IPS DF 19.7 (cell line): ENCODE measurements around the gene NTNG1.

Experiments
- DNase-seq: peaks from one replicate; pipeline ENCODE4 v3.0.0-alpha.2; 2013; ENCODE audit warnings: low read depth, low spot score

The NTNG1 gene

GRCh38 chr1:107451715-107452114 lies 310.9 kb downstream of the NTNG1 start:
- no peak for DNase-seq

GRCh38 chr1:107454791-107455190 lies 314.0 kb downstream of the NTNG1 start:
- DNase-seq, result no peak

- no peak for DNase-seq
Measured at GRCh38 chr1:107457989-107458388, 317.1 kb downstream of the NTNG1 start.

- no peak for DNase-seq
Measured at GRCh38 chr1:107459204-107459904, 318.5 kb downstream of the NTNG1 start.

DNA sequence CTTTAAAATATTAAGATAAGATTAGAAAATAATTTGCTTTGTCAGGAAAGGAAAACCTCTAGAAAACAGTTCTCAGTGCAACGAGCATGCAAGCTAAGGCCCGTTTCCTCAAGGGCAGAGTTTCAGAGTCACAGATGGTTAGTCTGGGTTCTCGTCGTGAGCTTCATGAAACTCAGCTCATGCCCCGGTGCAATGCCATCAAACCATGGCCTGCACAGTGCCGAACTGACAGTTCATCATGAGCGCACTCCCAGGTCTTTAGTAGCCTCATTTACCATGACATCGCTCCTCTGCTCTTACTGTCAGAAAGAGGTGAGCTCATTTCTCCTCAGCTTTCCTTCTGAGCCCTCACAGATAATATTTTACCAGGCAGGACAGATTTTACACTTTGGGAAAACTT lies 319.2 kb downstream of the NTNG1 start:
- no peak for DNase-seq

DNA sequence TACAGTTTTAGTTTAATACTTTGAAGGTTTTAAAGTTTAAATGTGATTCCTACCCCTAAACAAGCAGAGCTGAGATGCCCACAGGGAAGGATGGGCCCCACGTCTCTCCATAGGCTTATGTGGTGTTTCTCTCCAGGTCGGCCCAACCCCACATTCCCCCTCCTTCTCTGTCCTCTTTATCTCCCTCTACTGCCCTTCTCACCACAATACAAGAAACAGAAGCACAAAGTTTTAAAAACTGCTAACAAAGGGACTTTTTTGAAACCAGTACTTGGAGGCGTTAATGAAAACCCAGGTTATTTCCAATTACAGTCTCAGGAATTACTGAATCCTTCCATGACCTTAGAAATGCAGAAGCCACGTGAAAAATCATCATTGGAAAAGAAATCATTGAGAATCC lies 324.0 kb downstream of the NTNG1 start:
- DNase-seq, result no peak

GRCh38 chr1:107467286-107467685 lies 326.4 kb downstream of the NTNG1 start:
- DNase-seq, result no peak

DNA sequence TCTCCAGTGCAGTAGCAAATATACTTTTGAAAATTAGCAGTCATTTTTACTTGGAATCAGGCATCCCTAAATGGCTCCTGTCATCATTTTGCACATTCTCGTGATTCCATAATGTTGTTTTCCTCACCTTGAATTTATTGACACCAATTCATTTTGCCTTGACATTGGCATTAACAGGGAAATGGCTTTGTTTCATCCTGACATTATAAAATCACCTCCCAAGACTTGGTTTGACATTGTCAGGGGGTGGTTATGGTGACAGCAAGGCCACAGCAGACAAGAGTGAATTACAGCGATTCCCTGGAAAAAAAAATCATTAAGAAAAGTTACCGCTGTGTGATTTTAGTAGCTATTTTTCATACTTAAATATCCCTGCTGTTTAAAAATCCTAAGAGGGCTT lies 327.0 kb downstream of the NTNG1 start:
- no peak for DNase-seq

GRCh38 chr1:107473065-107473464 lies 332.2 kb downstream of the NTNG1 start:
- no peak for DNase-seq

DNA sequence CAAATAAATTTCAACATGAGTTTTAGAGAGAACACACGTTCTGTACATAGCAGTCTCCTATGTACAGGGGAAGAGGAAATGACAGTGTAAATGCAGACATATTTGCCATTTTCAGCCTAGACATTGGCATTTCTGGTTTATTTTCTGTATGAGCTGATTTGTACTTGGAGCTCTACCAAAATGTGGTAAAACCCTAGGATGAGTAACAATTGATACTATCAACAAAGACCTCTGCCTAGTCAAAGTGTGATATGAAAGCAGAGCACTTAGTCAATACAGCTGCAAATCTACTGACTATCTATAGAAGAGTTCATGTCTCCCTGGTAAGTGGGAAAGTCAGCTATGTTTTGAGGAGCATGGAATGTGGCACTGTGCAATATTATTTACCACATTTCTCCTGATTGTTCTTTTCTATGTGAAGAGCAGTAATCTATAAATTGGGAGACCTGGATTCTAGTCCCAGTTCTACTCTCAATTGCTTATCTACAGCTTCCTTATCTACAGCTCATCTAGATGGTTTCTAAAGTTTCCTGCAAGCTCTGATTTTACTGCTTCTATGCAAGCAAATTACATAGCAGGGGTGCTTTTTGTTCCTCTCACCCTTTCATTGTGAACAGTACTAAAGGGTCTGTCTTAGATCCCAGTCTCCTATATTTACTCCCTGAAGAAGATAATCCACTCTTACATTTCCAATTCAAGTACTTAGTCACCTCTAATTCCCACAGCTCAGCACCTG lies 334.2 kb downstream of the NTNG1 start:
- DNase-seq, result no peak

DNA sequence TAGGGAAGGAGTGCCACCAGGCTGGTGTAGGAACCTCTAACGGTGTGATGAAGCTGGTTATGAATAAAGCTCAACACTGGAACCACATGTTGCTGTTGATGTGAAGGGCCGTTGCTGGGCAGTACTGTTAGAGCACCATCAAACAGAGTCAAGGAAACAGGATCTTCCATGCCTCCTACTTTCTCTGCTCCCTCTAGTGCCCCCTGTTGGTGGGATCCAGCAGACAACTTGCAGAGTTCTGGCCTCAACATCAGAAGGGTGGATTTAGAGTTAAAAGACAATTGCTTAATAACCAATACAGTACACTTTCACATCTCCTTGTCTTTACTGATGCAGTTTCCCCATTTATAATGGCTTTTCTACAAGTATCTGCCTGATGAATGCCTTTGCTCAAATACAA lies 336.4 kb downstream of the NTNG1 start:
- DNase-seq, result no peak

DNA sequence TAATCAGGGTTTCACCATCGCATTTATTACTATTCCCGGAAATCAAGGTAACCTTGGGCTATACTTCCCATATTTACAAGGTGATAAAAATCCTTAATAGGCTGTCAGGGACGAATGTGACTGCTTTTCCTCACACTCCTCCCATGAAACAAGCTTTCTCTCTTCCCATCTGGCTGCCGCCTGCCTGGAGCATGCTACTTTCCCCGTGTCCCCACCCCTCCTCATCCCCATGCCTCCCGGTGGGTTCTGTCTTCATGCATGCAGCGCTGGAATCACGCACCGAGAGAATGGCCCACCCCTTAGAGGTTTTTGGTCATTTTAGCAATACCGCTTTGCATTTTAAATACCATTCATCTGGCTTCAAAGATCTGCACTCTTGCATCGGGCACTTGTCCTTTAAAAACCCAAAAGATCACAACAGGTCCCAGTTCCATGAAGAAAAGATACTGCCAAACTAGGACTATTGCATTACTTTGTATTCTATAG lies 339.1 kb downstream of the NTNG1 start:
- no peak for DNase-seq

DNA sequence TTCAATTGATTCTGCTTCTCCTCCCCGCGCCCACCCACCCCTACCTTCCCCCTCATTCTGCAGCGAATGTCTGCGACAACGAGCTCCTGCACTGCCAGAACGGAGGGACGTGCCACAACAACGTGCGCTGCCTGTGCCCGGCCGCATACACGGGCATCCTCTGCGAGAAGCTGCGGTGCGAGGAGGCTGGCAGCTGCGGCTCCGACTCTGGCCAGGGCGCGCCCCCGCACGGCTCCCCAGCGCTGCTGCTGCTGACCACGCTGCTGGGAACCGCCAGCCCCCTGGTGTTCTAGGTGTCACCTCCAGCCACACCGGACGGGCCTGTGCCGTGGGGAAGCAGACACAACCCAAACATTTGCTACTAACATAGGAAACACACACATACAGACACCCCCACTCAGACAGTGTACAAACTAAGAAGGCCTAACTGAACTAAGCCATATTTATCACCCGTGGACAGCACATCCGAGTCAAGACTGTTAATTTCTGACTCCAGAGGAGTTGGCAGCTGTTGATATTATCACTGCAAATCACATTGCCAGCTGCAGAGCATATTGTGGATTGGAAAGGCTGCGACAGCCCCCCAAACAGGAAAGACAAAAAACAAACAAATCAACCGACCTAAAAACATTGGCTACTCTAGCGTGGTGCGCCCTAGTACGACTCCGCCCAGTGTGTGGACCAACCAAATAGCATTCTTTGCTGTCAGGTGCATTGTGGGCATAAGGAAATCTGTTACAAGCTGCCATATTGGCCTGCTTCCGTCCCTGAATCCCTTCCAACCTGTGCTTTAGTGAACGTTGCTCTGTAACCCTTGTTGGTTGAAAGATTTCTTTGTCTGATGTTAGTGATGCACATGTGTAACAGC lies 339.9 kb downstream of the NTNG1 start:
- no peak for DNase-seq

GRCh38 chr1:107481756-107482384 lies 341.0 kb downstream of the NTNG1 start:
- DNase-seq, result no peak

DNA sequence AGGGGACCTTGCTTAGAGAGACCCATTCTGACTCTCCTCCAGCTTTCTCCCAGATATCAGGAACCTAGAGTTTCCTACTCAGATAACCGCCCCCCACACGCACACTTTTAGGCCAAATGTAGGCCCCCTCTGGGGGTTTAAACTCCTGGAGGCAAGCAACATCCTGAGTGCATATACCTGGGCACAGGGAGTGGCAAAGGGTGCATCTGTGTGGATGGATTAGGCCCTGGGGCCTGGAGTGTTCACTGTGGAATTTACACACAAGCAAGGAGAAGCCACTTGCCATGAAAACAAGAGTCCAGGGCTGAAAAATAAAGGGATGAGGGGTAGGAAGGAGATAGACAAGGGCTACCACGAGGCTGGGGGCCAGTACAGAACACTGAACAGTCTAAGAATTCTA lies 343.1 kb downstream of the NTNG1 start:
- no peak for DNase-seq

DNA sequence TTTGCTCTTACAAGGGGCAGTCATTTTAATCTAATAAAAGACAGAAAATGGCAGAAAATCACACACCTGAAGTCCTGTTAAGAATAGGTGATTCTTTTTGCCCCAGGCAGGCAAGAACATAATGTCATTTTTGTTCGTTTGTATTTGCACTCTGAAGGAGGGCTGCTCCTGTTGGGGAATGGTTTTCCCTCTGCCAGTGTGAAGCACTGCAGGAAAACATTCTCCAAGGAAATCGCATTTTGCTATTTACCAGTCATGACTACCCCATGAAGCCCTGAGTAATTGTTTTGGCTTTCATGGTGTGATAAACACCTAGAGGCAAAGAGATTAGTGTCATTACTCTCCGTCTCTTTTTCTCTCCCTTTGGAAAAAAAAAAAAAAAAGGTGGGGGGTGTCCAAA lies 345.5 kb downstream of the NTNG1 start:
- no peak for DNase-seq

GRCh38 chr1:107487506-107487905 lies 346.7 kb downstream of the NTNG1 start:
- no peak for DNase-seq

GRCh38 chr1:107491582-107491981 lies 350.7 kb downstream of the NTNG1 start:
- DNase-seq, result no peak

DNA sequence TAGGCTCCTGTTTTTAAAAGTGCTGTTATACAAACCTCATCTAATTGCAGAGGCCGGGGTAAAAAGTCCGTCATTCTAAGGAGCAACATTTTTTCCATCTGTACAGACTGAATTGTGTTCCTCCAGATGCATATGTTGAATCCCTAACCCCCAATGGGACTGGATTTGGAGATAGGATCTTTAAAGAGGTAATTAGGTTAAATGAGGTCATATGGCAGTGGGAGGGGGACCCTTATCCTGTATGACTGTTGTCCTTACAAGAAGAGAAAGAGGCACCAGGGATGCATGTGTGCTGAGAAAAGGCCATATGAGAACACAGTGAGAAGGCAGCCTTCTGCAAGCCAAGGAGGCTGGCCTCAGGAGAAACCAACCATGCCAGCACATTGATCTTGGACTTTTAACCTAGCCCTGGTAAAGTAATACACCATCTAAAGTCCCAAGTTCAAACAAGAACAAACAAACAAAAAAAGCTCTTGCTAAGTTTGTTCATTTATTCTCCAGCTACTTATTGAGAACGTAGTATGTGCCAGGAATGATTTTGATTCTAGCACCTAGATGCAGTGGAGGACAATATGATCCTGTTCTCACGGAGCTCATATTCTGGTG lies 352.4 kb downstream of the NTNG1 start:
- no peak for DNase-seq

DNA sequence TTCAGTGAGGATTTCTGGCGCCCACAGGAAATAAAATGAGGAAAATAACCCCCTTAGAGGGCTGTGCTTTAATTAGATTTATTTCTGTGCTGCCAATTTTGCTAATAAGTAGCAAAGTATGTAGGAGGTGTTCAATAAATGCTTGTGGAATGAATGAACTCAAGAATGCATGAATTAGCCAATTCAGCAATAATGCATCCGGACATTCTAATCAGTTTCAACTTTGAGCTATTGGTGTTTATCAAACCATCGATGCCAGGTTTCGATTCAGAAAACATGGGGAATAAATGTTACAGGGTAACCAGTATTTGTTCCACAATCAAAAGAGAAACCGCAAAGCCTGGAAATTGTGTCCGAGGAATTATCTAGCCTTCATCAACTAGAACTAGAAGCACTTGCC lies 353.2 kb downstream of the NTNG1 start:
- no peak for DNase-seq

- no peak for DNase-seq
Measured at GRCh38 chr1:107496002-107496401, 355.2 kb downstream of the NTNG1 start.
